ENCODE measurements around the gene CCDC70. TPM values are rescaled to one million over a fixed set of nuclear protein-coding genes. Genes with fewer than 3 reads are reported as not detected.

Gene CCDC70
- total and polyA plus RNA-seq, 2 of the 8 experiments (the other 6 are each of a cell fraction or from before 2014, with no cell fraction given) = not detected

GRCh38 chr13:51906581-51906980 lies 44.8 kb downstream of the CCDC70 start:
- H3K36me3 ChIP-seq (ENCODE audit: control insufficient read depth in 2 of 4, insufficient read depth in 4 of 4, low read length in 3 of 4) = no peaks in the 10 kb centered on the region
- no peak overlapping the region for H2BK12ac ChIP-seq (ENCODE audit: low read depth, low read length)
- no peaks in the 10 kb centered on the region for H3K79me2 ChIP-seq (ENCODE audit: control insufficient read depth in 1 of 2, insufficient read depth in 2 of 2, low read length in 2 of 2)
- H2BK120ac ChIP-seq (replicated peaks; ENCODE audit: low read depth, low read length) = no peak overlapping the region
- H3K14ac ChIP-seq (ENCODE audit: insufficient read length) = no peak overlapping the region
- H3K79me1 ChIP-seq (ENCODE audit: low read depth, low read length) = no peaks in the 10 kb centered on the region; the same call in 1 of the 2 replicates
- WGBS, 2 experiments (ENCODE audit: extremely low coverage in 1 of 2, insufficient coverage in 1 of 2, insufficient read length in 1 of 2, insufficient replicate concordance in 2 of 2, low coverage in 1 of 2, low lambda C conversion rate in 2 of 2, missing lambda C conversion rate in 1 of 2) = 82% methylated on average over 3 of the region's 3 CpGs; no CpG with 5 or more reads in 1 of the 2 experiments
- H3K27ac ChIP-seq (ENCODE audit: low read depth, low read length) = no peak overlapping the region
- no peak overlapping the region for H3K18ac ChIP-seq (ENCODE audit: extremely low read depth, low read length)
- H3K9me3 ChIP-seq (ENCODE audit: insufficient read depth in 2 of 2, low read depth in 1 of 2, low read length in 1 of 2) = no peaks in the 10 kb centered on the region
- CTCF ChIA-PET (ENCODE audit: partially characterized antibody) = interaction anchor here (0.7 to 4.1 kb wide), 6 partner anchors 10 to 98 kb away, joined by 3 to 20 read pairs (median 4); partner anchors contain the start of gene TMEM272
- no peak overlapping the region for H3K4me2 ChIP-seq (ENCODE audit: insufficient read depth in 1 of 2, low read depth in 2 of 2, low read length in 2 of 2)
- H2AK5ac ChIP-seq (ENCODE audit: low read depth, low read length) = no peak overlapping the region
- peaks cover 0 to 5% (median under 1%) of the 10 kb centered on the region in 4 experiments; a peak in 2 of 7 replicates for H3K4me1 ChIP-seq (replicated peaks in 1 of 4; ENCODE audit: control insufficient read depth in 3 of 4, insufficient read depth in 4 of 4, low read length in 3 of 4)
- no peak overlapping the region for H2BK15ac ChIP-seq (ENCODE audit: low read length)
- DNase-seq (ENCODE audit: low read depth in 1 of 2, low spot score in 2 of 2) = no peak
- TF ChIP-seq TAF1 (IDR thresholded peaks at IDR 0.05; ENCODE audit: low read depth, low read length) (no peak), KDM1A (IDR thresholded peaks at IDR 0.05; ENCODE audit: borderline replicate concordance, low read length) (no peak)
- H2BK20ac ChIP-seq (ENCODE audit: low read length) = no peak overlapping the region
- no peak overlapping the region for H3K4me3 ChIP-seq (ENCODE audit: extremely low read depth in 1 of 4, insufficient read depth in 2 of 4, low read depth in 3 of 4, low read length in 4 of 4)
- no peak for FAIRE-seq
- no peaks in the 10 kb centered on the region for H3K23me2 ChIP-seq (ENCODE audit: low read depth, low read length)
- no peak overlapping the region for H4K91ac ChIP-seq (replicated peaks; ENCODE audit: insufficient read length, low read length)
- H2AFZ ChIP-seq (ENCODE audit: low read length) = no peak overlapping the region
- no peak overlapping the region for H2BK5ac ChIP-seq (ENCODE audit: low read depth, low read length)
- H4K5ac ChIP-seq (ENCODE audit: insufficient read length, low read depth, low read length) = no peak overlapping the region
- POLR2A ChIA-PET (ENCODE audit: partially characterized antibody) = interaction anchor here (1.0 kb wide), 1 partner anchor 12 kb away, joined by 3 read pairs; no protein-coding TSS in a partner anchor
- H3K4ac ChIP-seq (replicated peaks; ENCODE audit: insufficient read length, low read depth, low read length) = no peak overlapping the region
- no peaks in the 10 kb centered on the region for H3K27me3 ChIP-seq (replicated peaks in 1 of 4; ENCODE audit: control insufficient read depth in 3 of 4, extremely low read depth in 1 of 4, insufficient read depth in 3 of 4, low read length in 3 of 4)
- H3K56ac ChIP-seq (replicated peaks; ENCODE audit: insufficient read length, low read depth, low read length) = no peak overlapping the region
- H4K8ac ChIP-seq (ENCODE audit: extremely low read depth, insufficient read depth, low read length) = peak overlapping the region; percentile 35; the same call in 1 of the 2 replicates
- peaks cover 0 to 2% of the 10 kb centered on the region in 2 experiments for H4K20me1 ChIP-seq (replicated peaks in 1 of 2; ENCODE audit: control insufficient read depth in 1 of 2, insufficient read depth in 2 of 2, low read length in 2 of 2)
- H3K23ac ChIP-seq (ENCODE audit: insufficient read length) = no peak overlapping the region
- no peak overlapping the region for H3K9ac ChIP-seq (replicated peaks in 1 of 4; ENCODE audit: extremely low read depth in 1 of 4, low read depth in 3 of 4, low read length in 3 of 4)

Data from H1 (cell line).